Glutamatergic neuron (in vitro differentiated cells): ENCODE measurements around the gene CMKLR1. TPM values are rescaled to one million over a fixed set of nuclear protein-coding genes. Genes with fewer than 3 reads are reported as not detected.

Experiments used
- DNase-seq: peaks from one replicate; pipeline ENCODE4 v3.0.0; 2022
- H3K27ac Mint-ChIP-seq: one replicate; pipeline ENCODE4 v1.8.0; 2020; ENCODE audit warnings: mild to moderate bottlenecking, mixed read lengths, inconsistent platforms; ENCODE audit not compliant: unreplicated experiment
- H3K27me3 Mint-ChIP-seq: one replicate; pipeline ENCODE4 v1.8.0; 2020; ENCODE audit warnings: mild to moderate bottlenecking, moderate library complexity, mixed read lengths, inconsistent platforms; ENCODE audit not compliant: unreplicated experiment
- H3K36me3 Mint-ChIP-seq: one replicate; pipeline ENCODE4 v1.8.0; 2020; ENCODE audit warnings: mild to moderate bottlenecking, mixed read lengths, inconsistent platforms; ENCODE audit not compliant: unreplicated experiment
- H3K4me1 Mint-ChIP-seq: one replicate; pipeline ENCODE4 v1.8.0; 2020; ENCODE audit warnings: mild to moderate bottlenecking, low read depth, mixed read lengths, inconsistent platforms; ENCODE audit not compliant: unreplicated experiment
- H3K4me3 Mint-ChIP-seq: one replicate; pipeline ENCODE4 v1.8.0; 2020; ENCODE audit warnings: mild to moderate bottlenecking, mixed read lengths, inconsistent platforms; ENCODE audit not compliant: unreplicated experiment
- H3K9me3 Mint-ChIP-seq: one replicate; pipeline ENCODE4 v1.8.0; 2020; ENCODE audit warnings: mild to moderate bottlenecking, moderate library complexity, mixed read lengths, inconsistent platforms; ENCODE audit not compliant: unreplicated experiment
- total RNA-seq: library from RNA; stranded (reverse); fragmentation: NEBNext Ultra II Directional; extraction: Animal tissue kit (Norgen Biotek cat#: 25700); gene quantifications from one replicate; pipeline ENCODE4 v1.2.1, GENCODE V29; 2021; ENCODE audit not compliant: unreplicated experiment
- TF ChIP-seq, protein P1 (sequence below): fragments of 200-600 bp; sonication (generic); IDR thresholded peaks from one replicate; pipeline ENCODE4 v1.5.0; 2021; ENCODE audit not compliant: partially characterized antibody, unreplicated experiment

CMKLR1 gene
- total RNA-seq, 1 donor from 2014 or later, result not detected

- H3K36me3 Mint-ChIP-seq, result no peaks in the 10 kb centered on the region
- TF ChIP-seq, protein P1, sequence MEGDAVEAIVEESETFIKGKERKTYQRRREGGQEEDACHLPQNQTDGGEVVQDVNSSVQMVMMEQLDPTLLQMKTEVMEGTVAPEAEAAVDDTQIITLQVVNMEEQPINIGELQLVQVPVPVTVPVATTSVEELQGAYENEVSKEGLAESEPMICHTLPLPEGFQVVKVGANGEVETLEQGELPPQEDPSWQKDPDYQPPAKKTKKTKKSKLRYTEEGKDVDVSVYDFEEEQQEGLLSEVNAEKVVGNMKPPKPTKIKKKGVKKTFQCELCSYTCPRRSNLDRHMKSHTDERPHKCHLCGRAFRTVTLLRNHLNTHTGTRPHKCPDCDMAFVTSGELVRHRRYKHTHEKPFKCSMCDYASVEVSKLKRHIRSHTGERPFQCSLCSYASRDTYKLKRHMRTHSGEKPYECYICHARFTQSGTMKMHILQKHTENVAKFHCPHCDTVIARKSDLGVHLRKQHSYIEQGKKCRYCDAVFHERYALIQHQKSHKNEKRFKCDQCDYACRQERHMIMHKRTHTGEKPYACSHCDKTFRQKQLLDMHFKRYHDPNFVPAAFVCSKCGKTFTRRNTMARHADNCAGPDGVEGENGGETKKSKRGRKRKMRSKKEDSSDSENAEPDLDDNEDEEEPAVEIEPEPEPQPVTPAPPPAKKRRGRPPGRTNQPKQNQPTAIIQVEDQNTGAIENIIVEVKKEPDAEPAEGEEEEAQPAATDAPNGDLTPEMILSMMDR, result no peak
- H3K9me3 Mint-ChIP-seq, result peaks cover 2% of the 10 kb centered on the region
- peaks cover 6% of the 10 kb centered on the region for H3K27me3 Mint-ChIP-seq
- H3K27ac Mint-ChIP-seq, result no peak overlapping the region
- DNase-seq, result no peak
- H3K4me3 Mint-ChIP-seq, result no peak overlapping the region
- peaks cover 19% of the 10 kb centered on the region for H3K4me1 Mint-ChIP-seq
Measured at GRCh38 chr12:108320507-108321293, 18.4 kb downstream of the CMKLR1 start.

DNA sequence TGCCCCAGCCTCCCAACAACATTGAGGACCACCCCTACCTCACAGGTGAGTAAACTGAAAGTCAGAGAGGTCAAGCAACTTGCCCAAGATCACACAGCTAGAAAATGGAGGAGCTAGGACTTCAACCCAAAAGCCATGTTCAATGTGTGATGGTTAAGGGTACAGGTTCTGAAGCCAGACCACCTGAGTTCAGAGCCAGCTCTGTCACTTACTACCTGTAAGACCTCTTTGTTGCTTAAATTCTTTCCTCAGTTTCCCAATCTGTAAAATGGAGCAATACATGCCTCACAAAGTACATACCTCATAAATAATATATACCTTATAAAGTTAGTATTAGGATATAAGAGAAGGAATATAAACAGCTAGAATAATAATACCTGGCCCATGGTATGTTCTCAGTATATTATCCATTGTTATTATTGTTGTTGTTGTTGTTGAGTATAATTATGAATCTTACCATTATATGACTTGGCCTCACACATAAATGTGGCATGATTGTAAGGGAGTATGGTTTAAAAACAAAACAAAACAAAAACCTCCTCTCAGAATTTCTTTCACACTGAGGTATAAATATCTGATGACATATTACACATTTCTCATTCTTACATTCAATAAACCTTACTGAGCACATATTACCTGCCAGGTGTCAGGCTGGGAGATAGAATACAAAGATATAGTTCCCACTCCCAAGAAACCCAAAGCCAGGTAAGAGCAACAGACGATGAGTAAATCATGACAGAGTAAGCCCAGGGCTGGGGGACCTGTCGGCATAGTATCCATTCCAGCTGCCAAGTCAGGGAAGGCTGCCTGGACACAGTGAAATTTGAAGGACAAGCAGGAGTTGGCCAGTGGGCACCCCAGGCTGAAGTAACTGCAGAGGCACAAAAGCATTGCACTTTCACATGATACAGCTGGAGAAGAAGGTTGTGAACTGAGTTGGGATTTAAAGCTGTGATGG, 19.6 kb downstream of the CMKLR1 start:
- H3K27ac Mint-ChIP-seq, result peak overlapping the region; percentile 6
- H3K4me3 Mint-ChIP-seq, result no peak overlapping the region
- peaks cover 2% of the 10 kb centered on the region for H3K9me3 Mint-ChIP-seq
- DNase-seq, result no peak
- TF ChIP-seq, protein P1, result no peak
- H3K4me1 Mint-ChIP-seq, result peaks cover 19% of the 10 kb centered on the region
- peaks cover 6% of the 10 kb centered on the region for H3K27me3 Mint-ChIP-seq
- no peaks in the 10 kb centered on the region for H3K36me3 Mint-ChIP-seq

GRCh38 chr12:108318472-108319275, 20.4 kb downstream of the CMKLR1 start:
- Mint-ChIP-seq H3K36me3 (no peaks in the 10 kb centered on the region), H3K4me1 (peaks cover 22% of the 10 kb centered on the region), H3K4me3 (no peak overlapping the region), H3K27me3 (peaks cover 6% of the 10 kb centered on the region), H3K9me3 (peaks cover 5% of the 10 kb centered on the region), H3K27ac (no peak overlapping the region)
- TF ChIP-seq, protein P1, result no peak
- DNase-seq, result no peak

- H3K36me3 Mint-ChIP-seq, result no peaks in the 10 kb centered on the region
- no peak for DNase-seq
- H3K4me1 Mint-ChIP-seq, result peaks cover 24% of the 10 kb centered on the region
- H3K27me3 Mint-ChIP-seq, result peaks cover 3% of the 10 kb centered on the region
- TF ChIP-seq, protein P1, result no peak
- H3K9me3 Mint-ChIP-seq, result peaks cover 5% of the 10 kb centered on the region
- no peak overlapping the region for H3K27ac Mint-ChIP-seq
- H3K4me3 Mint-ChIP-seq, result no peak overlapping the region
Measured at GRCh38 chr12:108317308-108318234, 21.5 kb downstream of the CMKLR1 start.
